Activated T-helper 17 cell treated with anti-CD3 and anti-CD28 coated beads, Interleukin-2, amount 50 U/mL, for 72 hours (primary cell): Measurements from ENCODE around the gene CSRP3. TPM values are rescaled to one million over a fixed set of nuclear protein-coding genes. Genes with fewer than 3 reads are reported as not detected.
"Not testable (repeated sequence)": the region's sequence is repeated elsewhere in the genome, so short reads cannot be mapped to it uniquely, and the experiment has no call there.

ENCODE experiments used
- ATAC-seq: fragments of 150-1000 bp; cut with Tn5 transposase; replicated peaks from 2 replicates; pipeline ENCODE4 v1.10.0; 2021; ENCODE audit warnings: mild to moderate bottlenecking, moderate library complexity
- H3K27ac Mint-ChIP-seq: one replicate; pipeline ENCODE4 v1.8.0; 2022; ENCODE audit warnings: mixed read lengths
- H3K27me3 Mint-ChIP-seq: one replicate; pipeline ENCODE4 v1.8.0; 2022; ENCODE audit warnings: mixed read lengths
- H3K36me3 Mint-ChIP-seq: one replicate; pipeline ENCODE4 v1.8.0; 2022; ENCODE audit warnings: low read depth, mild to moderate bottlenecking, mixed read lengths
- H3K4me1 Mint-ChIP-seq: one replicate; pipeline ENCODE4 v1.8.0; 2022; ENCODE audit warnings: mixed read lengths
- H3K4me3 Mint-ChIP-seq: one replicate; pipeline ENCODE4 v1.8.0; 2022; ENCODE audit warnings: mild to moderate bottlenecking, mixed read lengths
- H3K9me3 Mint-ChIP-seq: one replicate; pipeline ENCODE4 v1.8.0; 2022; ENCODE audit warnings: mixed read lengths
- total RNA-seq, 2 donors: library from RNA; stranded (reverse); gene quantifications; one replicate each; pipeline ENCODE4 v1.2.3, GENCODE V29; 2022

The CSRP3 gene
- total RNA-seq, 2 donors from 2014 or later: not detected

GRCh38 chr11:19156892-19157291 lies 44.9 kb downstream of the CSRP3 start:
- no peak for ATAC-seq
- no peak overlapping the region for H3K27ac Mint-ChIP-seq
- no peaks in the 10 kb centered on the region for H3K27me3 Mint-ChIP-seq
- no peak overlapping the region for H3K4me3 Mint-ChIP-seq
- peaks cover 94% of the 10 kb centered on the region for H3K36me3 Mint-ChIP-seq
- peaks cover 5% of the 10 kb centered on the region for H3K4me1 Mint-ChIP-seq
- H3K9me3 Mint-ChIP-seq: no peaks in the 10 kb centered on the region

- Mint-ChIP-seq H3K27me3 (no peaks in the 10 kb centered on the region), H3K36me3 (peaks cover 47% of the 10 kb centered on the region), H3K27ac (no peak overlapping the region), H3K4me1 (no peaks in the 10 kb centered on the region), H3K4me3 (no peak overlapping the region), H3K9me3 (no peaks in the 10 kb centered on the region)
- ATAC-seq: no peak
Observed at GRCh38 chr11:19145319-19145718, 56.5 kb downstream of the CSRP3 start.

DNA sequence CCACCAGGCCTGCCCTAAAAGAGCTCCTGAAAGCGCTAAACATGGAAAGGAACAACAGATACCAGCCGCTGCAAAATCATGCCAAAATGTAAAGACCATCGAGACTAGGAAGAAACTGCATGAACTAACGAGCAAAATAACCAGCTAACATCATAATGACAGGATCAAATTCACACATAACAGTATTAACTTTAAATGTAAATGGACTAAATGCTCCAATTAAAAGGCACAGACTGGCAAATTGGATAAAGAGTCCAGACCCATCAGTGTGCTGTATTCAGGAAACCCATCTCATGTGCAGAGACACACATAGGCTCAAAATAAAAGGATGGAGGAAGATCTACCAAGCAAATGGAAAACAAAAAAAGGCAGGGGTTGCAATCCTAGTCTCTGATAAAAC lies 64.9 kb downstream of the CSRP3 start:
- peaks cover 18% of the 10 kb centered on the region for H3K36me3 Mint-ChIP-seq
- not testable (repeated sequence) for H3K27ac Mint-ChIP-seq, H3K27me3 Mint-ChIP-seq, ATAC-seq, H3K9me3 Mint-ChIP-seq, H3K4me1 Mint-ChIP-seq, H3K4me3 Mint-ChIP-seq

- H3K4me1 Mint-ChIP-seq: no peaks in the 10 kb centered on the region
- H3K4me3 Mint-ChIP-seq: no peak overlapping the region
- ATAC-seq: no peak
- no peaks in the 10 kb centered on the region for H3K27me3 Mint-ChIP-seq
- H3K36me3 Mint-ChIP-seq: peaks cover 35% of the 10 kb centered on the region
- H3K27ac Mint-ChIP-seq: no peak overlapping the region
- peaks cover 4% of the 10 kb centered on the region for H3K9me3 Mint-ChIP-seq
Observed at GRCh38 chr11:19134004-19134403, 67.8 kb downstream of the CSRP3 start.

Other genes starting within 250 kb of the CSRP3 start
- gene MRGPRX2, start 141.3 kb downstream of the CSRP3 start, total RNA-seq: under 1 TPM in 1 of 2 donors, not detected in 1; 0.90 TPM
- gene ZDHHC13, start 84.8 kb downstream of the CSRP3 start, total RNA-seq: 10 to 100 TPM; 22.1 to 27.6 TPM
- gene E2F8, start 39.0 kb upstream of the CSRP3 start, total RNA-seq: 10 to 100 TPM; 15.7 to 26.1 TPM